Stimulated activated CD4-positive, alpha-beta T cell treated with anti-CD3 and anti-CD28 coated beads, Interleukin-2, amount 100 ng/mL, for 4 hours (primary cell): Measurements from ENCODE around the gene DCHS2.
"Not testable (repeated sequence)": the region's sequence is repeated elsewhere in the genome, so short reads cannot be mapped to it uniquely, and the experiment has no call there.

Source experiments
- DNase-seq: peaks from one replicate; pipeline ENCODE4 v3.0.0-alpha.2; 2020; ENCODE audit warnings: low read depth

DCHS2 gene

DNA sequence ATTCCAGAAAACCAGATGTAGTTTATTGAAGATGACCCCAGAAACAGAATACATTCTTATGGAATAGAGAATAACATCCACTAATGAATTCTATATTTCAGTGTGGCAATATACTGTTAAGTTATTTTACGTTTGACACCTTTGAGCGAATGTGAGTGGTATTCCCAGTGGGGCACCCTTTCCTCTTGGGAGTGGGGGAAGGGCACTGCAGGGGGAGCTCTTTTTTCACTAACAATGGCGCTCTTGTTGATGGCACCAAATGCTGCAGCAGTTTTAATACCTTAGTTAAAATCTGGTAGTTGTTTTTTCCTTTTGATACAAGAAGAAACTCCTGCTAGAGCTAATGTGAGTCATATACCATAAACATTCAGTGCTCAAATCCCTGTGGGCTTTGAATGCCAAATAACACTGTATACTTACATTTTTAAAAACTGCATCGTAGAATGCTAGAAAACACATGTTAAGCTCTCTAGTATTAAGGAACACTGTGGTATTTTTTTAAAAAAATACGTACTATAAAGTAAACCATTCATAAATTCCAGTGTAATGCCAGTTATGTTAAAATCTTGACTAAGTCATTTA, 178.5 kb downstream of the DCHS2 start:
- no peak for DNase-seq

DNA sequence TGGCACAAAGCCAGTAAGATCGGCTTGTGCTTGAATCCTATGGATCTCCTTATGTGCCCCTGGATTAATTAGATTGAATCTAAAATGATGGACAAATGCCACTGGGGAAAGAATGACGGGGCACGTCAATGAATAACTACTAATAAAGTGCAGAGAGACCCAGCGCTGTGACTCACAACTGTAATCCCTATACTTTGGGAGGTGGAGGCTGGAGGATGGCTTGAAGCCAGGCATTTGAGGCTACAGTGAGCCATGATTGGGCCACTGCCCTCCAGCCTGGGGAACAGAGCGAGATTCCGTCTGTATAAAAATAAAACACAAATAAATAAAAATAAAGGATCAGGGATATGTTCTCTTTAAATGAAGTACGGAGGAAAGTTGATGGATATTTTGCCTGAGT, 179.4 kb downstream of the DCHS2 start:
- DNase-seq = no peak

GRCh38 chr4:154310578-154310977, 181.0 kb downstream of the DCHS2 start:
- no peak for DNase-seq

GRCh38 chr4:154308207-154308606, 183.4 kb downstream of the DCHS2 start:
- no peak for DNase-seq

- no peak for DNase-seq
Measured at GRCh38 chr4:154307451-154307850, 184.1 kb downstream of the DCHS2 start.

DNA sequence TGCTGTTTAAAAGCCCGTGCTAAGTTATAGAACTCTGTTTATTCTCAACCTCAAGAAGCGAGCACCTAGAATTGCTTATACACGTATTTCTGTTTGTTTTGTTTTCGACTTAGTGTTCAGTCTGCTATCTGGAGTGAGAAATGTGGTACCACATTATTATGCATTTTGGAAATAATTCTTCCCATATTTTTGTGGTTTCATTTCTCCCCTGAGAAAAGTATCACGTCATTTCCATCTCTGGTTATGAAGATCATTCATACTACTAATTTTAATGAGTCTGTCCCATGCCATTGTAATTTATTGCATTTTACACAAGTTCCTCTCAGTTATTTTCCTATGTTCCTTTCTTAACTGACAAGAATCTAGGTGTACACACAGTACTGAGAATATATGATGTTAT, 186.0 kb downstream of the DCHS2 start:
- no peak for DNase-seq

- DNase-seq = no peak
Measured at GRCh38 chr4:154304679-154305078, 186.9 kb downstream of the DCHS2 start.

GRCh38 chr4:154294652-154295350, 196.8 kb downstream of the DCHS2 start:
- DNase-seq = no peak

DNA sequence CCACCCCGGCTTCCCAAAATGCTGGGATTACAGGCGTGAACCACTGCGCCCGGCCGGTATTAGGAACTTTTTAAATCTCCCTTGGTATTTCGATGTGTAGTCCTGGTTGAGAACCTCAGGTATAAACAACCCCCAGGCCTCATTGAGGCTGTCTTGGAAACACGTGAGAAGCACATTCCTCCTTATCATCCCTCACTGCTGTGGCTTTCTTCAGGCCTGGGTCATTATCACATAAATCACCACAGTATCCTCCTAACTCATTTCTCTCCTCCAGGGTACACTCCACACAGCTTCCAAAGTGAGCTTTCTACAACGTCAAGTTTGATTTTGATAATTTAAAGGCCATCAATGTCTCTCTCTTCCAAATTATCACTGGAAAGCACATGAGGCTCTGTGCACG, 198.2 kb downstream of the DCHS2 start:
- DNase-seq = no peak

- DNase-seq = no peak
Measured at GRCh38 chr4:154292589-154292988, 199.0 kb downstream of the DCHS2 start.

DNA sequence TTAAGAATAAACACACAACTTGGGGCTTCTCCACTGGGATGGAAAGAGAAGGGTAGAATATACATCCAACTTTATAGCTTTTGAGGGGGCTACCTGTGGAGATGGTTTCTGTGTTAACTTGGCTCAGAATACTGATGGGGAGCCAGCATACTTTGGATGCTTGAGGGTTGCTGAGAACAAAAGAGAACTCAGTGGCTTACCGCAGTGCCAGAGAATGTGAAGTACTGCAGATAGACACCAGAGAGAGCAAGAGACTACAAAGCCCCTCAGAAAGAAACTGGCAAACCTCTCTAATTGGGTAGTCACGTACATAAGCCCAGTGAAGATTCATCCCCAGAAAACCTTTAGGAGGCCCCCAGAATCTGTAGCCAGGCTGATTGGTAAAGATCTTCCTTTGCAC, 214.4 kb downstream of the DCHS2 start:
- no peak for DNase-seq

DNA sequence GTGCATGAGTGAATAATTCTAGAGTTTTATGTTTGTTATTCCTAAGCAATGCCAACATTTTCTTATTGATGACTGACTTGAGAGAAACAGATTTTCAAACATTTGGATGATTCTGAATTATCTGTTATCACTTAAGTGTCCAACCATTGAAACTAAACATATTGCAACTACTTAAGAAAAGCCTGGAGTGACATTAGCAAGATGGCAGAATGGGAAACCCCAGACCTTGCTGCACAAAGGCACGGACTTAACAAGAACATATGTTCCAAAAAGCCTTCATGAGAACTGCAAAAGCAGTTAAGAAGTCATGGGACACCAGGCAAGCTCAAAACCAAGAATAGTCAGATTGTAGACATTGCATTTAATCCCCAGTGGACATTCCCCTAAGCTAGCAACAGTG, 215.1 kb downstream of the DCHS2 start:
- no peak for DNase-seq

DNA sequence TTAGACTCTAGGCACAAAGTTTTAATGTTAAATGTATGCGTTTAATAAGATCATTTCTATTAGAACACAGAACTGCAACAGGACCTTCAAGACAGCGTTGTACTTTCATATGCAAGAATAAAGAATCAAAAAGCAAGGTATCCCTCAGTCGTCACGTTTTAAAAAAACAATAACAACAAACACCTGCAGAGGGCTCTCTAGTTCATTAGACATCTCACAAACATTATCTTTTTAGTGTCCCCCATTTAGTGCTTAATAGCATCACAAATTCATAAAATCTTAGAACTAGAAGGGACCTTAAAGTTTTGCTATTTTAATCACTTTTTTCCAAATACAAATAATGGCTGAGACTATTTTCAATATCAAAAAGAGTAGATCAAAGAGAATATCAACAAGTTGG, 236.6 kb downstream of the DCHS2 start:
- no peak for DNase-seq

- no peak for DNase-seq
Measured at GRCh38 chr4:154234576-154234975, 257.0 kb downstream of the DCHS2 start.

- DNase-seq = no peak
Measured at GRCh38 chr4:154231806-154232478, 259.7 kb downstream of the DCHS2 start.

GRCh38 chr4:154230723-154231122, 260.9 kb downstream of the DCHS2 start:
- DNase-seq = no peak

GRCh38 chr4:154230091-154230490, 261.5 kb downstream of the DCHS2 start:
- DNase-seq = no peak

DNA sequence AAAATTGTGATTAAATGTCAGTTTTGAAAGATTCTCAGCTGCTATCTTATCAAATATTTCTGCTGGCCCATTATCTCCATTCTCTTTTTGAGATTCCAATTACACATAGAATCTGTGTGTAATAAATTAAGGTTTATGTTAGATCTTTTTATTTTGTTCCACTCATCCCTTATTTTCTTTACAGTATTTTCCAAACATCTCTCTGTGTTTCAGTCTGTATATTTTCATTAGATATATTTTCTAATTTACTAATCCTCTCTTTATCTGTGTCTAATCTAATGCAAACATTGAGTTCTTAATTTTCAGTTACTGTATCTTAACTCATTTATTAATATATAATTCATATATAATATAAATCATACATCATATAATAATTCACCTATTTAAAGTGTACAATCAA, 268.7 kb downstream of the DCHS2 start:
- no peak for DNase-seq

- DNase-seq = no peak
Measured at GRCh38 chr4:154218051-154218450, 273.5 kb downstream of the DCHS2 start.

GRCh38 chr4:154217384-154217783, 274.2 kb downstream of the DCHS2 start:
- not testable (repeated sequence) for DNase-seq

- no peak for DNase-seq
Measured at GRCh38 chr4:154211506-154211905, 280.1 kb downstream of the DCHS2 start.

- no peak for DNase-seq
Measured at GRCh38 chr4:154208424-154208823, 283.2 kb downstream of the DCHS2 start.

- no peak for DNase-seq
Measured at GRCh38 chr4:154205471-154205870, 286.1 kb downstream of the DCHS2 start.

DNA sequence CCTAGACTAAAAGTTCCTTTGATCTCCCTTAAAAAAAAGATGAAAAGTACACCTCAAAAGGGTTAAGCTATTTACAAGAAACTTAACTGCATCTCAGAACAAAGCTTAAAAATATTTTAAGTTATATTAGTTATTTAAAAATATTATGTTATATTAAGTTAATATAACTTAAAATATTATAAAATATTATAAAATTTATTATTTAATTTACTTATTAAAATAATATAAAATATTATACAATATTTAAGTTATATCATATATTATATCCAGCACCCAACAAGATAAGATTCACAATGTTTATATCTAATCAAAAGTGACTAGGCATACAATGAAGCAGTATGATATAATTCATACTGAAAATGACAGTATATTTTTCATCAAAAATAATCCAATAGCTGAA, 296.9 kb downstream of the DCHS2 start:
- no peak for DNase-seq
